Ovary (tissue), 3 donors: Measurements from ENCODE around the gene STC2.

ENCODE experiments used
- EP300 ChIP-seq: sonication (generic); formaldehyde crosslinking; IDR thresholded peaks from one replicate; pipeline ENCODE4 v1.6.1; 2017; ENCODE audit warnings: antibody characterized with exemption
- POLR2A ChIP-seq: fragments of 450-650 bp; IDR thresholded peaks from one replicate; pipeline ENCODE4 v1.6.1; 2017; ENCODE audit warnings: antibody characterized with exemption, mild to moderate bottlenecking, moderate library complexity
- TF ChIP-seq, protein P1 (sequence below), 3 donors: fragments of 450-650 bp in 2 of 3; fragments of 200-600 bp in 1 of 3; IDR thresholded peaks; one replicate each; pipeline versions ENCODE4 v1.5.1 to v1.8.0; 2016 to 2022; ENCODE audit warnings: antibody characterized with exemption in 3 of 3, mild to moderate bottlenecking in 1 of 3
- donor health status: DM: no; HTN: no; CAD: no.

- TF ChIP-seq, protein P1, sequence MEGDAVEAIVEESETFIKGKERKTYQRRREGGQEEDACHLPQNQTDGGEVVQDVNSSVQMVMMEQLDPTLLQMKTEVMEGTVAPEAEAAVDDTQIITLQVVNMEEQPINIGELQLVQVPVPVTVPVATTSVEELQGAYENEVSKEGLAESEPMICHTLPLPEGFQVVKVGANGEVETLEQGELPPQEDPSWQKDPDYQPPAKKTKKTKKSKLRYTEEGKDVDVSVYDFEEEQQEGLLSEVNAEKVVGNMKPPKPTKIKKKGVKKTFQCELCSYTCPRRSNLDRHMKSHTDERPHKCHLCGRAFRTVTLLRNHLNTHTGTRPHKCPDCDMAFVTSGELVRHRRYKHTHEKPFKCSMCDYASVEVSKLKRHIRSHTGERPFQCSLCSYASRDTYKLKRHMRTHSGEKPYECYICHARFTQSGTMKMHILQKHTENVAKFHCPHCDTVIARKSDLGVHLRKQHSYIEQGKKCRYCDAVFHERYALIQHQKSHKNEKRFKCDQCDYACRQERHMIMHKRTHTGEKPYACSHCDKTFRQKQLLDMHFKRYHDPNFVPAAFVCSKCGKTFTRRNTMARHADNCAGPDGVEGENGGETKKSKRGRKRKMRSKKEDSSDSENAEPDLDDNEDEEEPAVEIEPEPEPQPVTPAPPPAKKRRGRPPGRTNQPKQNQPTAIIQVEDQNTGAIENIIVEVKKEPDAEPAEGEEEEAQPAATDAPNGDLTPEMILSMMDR (IDR thresholded peaks at IDR 0.05) = no peak
- TF ChIP-seq POLR2A (no peak), EP300 (no peak)
Observed at GRCh38 chr5:173342813-173343755, 14.9 kb upstream of the STC2 start.
